Lower lobe of right lung (tissue), 2 donors: Measurements from ENCODE around the gene ZNRF3. TPM values are rescaled to one million over a fixed set of nuclear protein-coding genes. Genes with fewer than 3 reads are reported as not detected.

ENCODE experiments used
- ATAC-seq, 2 donors: fragments of 200-7000 bp; cut with Tn5 transposase; one replicate each; pipeline ENCODE4 v1.9.1; 2020 to 2022; ENCODE audit warnings: mild to moderate bottlenecking in 2 of 2, moderate library complexity in 2 of 2
- DNase-seq: peaks from one replicate; pipeline ENCODE4 v3.0.0-alpha.2; 2020
- H3K27ac ChIP-seq: fragments of 200-600 bp; one replicate; pipeline ENCODE4 v1.8.0; 2022
- H3K27me3 ChIP-seq: fragments of 200-600 bp; one replicate; pipeline ENCODE4 v1.8.0; 2022; ENCODE audit warnings: low read depth
- H3K36me3 ChIP-seq: fragments of 200-600 bp; one replicate; pipeline ENCODE4 v1.8.0; 2022; ENCODE audit warnings: mild to moderate bottlenecking
- H3K4me1 ChIP-seq: fragments of 200-600 bp; one replicate; pipeline ENCODE4 v1.8.0; 2022
- H3K4me3 ChIP-seq: fragments of 200-600 bp; one replicate; pipeline ENCODE4 v1.8.0; 2022; ENCODE audit warnings: mild to moderate bottlenecking
- H3K9me3 ChIP-seq: fragments of 200-600 bp; one replicate; pipeline ENCODE4 v1.8.0; 2022
- intact Hi-C: fragments of 100-400 bp; cut with DNase I; formaldehyde crosslinking; loops from one replicate; pipeline ENCODE4 v1.11.0; 2022
- total RNA-seq: library from RNA; stranded (reverse); fragmentation: NEBNext Ultra II Directional; extraction: Animal tissue kit (Norgen Biotek cat#: 25700); gene quantifications from one replicate; pipeline ENCODE4 v1.2.1, GENCODE V29; 2021
- TF ChIP-seq, protein P1 (sequence below): fragments of 200-600 bp; IDR thresholded peaks from one replicate; pipeline ENCODE4 v1.8.0; 2022; ENCODE audit warnings: antibody characterized with exemption, mild to moderate bottlenecking
- donor health status: DM: no; HTN: yes; CAD: no; lungs with severe emphysema.

ZNRF3 gene
- total RNA-seq, 1 donor from 2014 or later = 11.3 TPM

GRCh38 chr22:29026579-29026978, 143.2 kb downstream of the ZNRF3 start:
- H3K27ac ChIP-seq = no peak overlapping the region
- H3K9me3 ChIP-seq = no peaks in the 10 kb centered on the region
- no peaks in the 10 kb centered on the region for H3K27me3 ChIP-seq
- no peak for ATAC-seq
- no peaks in the 10 kb centered on the region for H3K36me3 ChIP-seq
- intact Hi-C loops = no loop called here
- H3K4me1 ChIP-seq = peaks cover 49% of the 10 kb centered on the region
- TF ChIP-seq, protein P1, sequence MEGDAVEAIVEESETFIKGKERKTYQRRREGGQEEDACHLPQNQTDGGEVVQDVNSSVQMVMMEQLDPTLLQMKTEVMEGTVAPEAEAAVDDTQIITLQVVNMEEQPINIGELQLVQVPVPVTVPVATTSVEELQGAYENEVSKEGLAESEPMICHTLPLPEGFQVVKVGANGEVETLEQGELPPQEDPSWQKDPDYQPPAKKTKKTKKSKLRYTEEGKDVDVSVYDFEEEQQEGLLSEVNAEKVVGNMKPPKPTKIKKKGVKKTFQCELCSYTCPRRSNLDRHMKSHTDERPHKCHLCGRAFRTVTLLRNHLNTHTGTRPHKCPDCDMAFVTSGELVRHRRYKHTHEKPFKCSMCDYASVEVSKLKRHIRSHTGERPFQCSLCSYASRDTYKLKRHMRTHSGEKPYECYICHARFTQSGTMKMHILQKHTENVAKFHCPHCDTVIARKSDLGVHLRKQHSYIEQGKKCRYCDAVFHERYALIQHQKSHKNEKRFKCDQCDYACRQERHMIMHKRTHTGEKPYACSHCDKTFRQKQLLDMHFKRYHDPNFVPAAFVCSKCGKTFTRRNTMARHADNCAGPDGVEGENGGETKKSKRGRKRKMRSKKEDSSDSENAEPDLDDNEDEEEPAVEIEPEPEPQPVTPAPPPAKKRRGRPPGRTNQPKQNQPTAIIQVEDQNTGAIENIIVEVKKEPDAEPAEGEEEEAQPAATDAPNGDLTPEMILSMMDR = no peak
- no peak for DNase-seq
- no peak overlapping the region for H3K4me3 ChIP-seq

DNA sequence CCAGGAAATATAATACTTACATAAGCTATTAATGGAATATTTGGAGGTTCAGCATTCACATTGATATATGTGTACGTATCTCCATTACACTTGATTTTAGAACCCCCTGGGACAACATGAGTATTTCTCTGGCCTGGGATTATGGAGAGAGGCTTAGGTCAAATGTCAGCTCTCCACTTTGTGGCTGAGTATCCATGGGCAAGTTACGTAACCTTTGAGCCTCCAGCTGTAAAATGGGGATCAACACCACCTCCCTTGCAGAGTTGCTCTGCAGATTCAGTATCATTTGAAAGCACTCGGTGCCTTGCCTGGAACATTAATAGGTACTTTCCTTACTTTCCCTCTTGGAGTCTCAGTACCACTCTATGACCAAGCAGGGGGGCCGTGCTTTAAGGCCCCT, 145.1 kb downstream of the ZNRF3 start:
- no peak overlapping the region for H3K27ac ChIP-seq
- H3K4me1 ChIP-seq = peaks cover 58% of the 10 kb centered on the region
- intact Hi-C loops = no loop called here
- H3K4me3 ChIP-seq = no peak overlapping the region
- H3K27me3 ChIP-seq = no peaks in the 10 kb centered on the region
- TF ChIP-seq, protein P1 = no peak
- H3K36me3 ChIP-seq = no peaks in the 10 kb centered on the region
- H3K9me3 ChIP-seq = no peaks in the 10 kb centered on the region
- no peak for ATAC-seq
- DNase-seq = no peak

GRCh38 chr22:29029202-29030000, 146.0 kb downstream of the ZNRF3 start:
- H3K4me1 ChIP-seq = peaks cover 53% of the 10 kb centered on the region
- TF ChIP-seq, protein P1 = no peak
- no peaks in the 10 kb centered on the region for H3K27me3 ChIP-seq
- no peak overlapping the region for H3K27ac ChIP-seq
- DNase-seq (no peak), ATAC-seq (no peak)
- H3K9me3 ChIP-seq = no peaks in the 10 kb centered on the region
- intact Hi-C loops = no loop called here
- no peak overlapping the region for H3K4me3 ChIP-seq
- H3K36me3 ChIP-seq = no peaks in the 10 kb centered on the region

- TF ChIP-seq, protein P1 = no peak
- Histone ChIP-seq H3K4me3 (peak overlapping the region; percentile 53), H3K9me3 (no peaks in the 10 kb centered on the region), H3K27ac (peak overlapping the region; percentile 78), H3K4me1 (peaks cover 53% of the 10 kb centered on the region), H3K36me3 (no peaks in the 10 kb centered on the region), H3K27me3 (no peaks in the 10 kb centered on the region)
- intact Hi-C loops = no loop called here
- DNase-seq = no peak
- ATAC-seq = no peak
Observed at GRCh38 chr22:29030016-29030617, 146.7 kb downstream of the ZNRF3 start.

DNA sequence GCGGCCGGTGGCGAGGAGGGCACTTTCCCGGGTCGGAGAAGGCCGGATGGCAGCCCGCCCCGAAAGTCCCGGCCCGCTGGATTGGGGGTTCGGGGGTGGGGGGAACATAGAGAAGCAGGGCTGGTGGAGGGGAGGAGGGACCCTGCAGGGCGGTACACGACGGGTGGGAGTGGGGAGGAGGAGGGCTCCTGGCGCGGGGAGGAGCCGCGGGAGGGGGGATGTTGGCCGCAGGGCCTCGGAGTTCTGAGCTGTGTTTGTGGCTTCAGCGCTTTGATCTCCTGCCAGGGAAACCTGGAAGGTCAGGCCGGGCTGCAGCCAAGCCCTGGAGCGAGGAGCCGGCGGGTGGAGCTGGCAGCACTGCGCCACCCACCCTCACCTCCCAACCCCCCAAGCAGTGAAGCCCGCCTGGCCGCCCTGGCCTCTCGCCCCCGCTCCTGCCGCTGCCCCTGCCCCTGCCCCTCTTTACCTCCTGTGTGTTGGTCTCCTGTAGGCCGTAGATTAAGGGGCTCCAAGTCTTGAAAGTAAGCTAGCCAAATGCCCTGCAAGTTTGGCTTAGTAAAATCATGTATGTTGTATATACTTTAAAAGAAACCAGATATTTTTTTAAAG, 147.3 kb downstream of the ZNRF3 start:
- H3K27ac ChIP-seq = peak overlapping the region; percentile 78
- no peaks in the 10 kb centered on the region for H3K27me3 ChIP-seq
- no peaks in the 10 kb centered on the region for H3K36me3 ChIP-seq
- H3K9me3 ChIP-seq = no peaks in the 10 kb centered on the region
- H3K4me1 ChIP-seq = peaks cover 53% of the 10 kb centered on the region
- peak overlapping the region; percentile 53 for H3K4me3 ChIP-seq
- TF ChIP-seq, protein P1 = no peak
- DNase-seq = peak; percentile 83
- intact Hi-C loops = no loop called here
- ATAC-seq = peak; percentile 83 to 89
